ENCODE measurements around the gene ALG2. TPM values are rescaled to one million over a fixed set of nuclear protein-coding genes. Genes with fewer than 3 reads are reported as not detected.

ALG2 gene
- total and polyA plus RNA-seq, 2 experiments from 2014 or later = 31.5 to 39.7 TPM

- Mint-ChIP-seq H3K4me1 (peaks cover 14% of the 10 kb centered on the region), H3K27ac (no peak overlapping the region), H3K27me3 (ENCODE audit: insufficient read depth, low read depth, poor library complexity) (peaks cover 3% of the 10 kb centered on the region), H3K36me3 (ENCODE audit: low read depth) (no peaks in the 10 kb centered on the region), H3K4me3 (no peak overlapping the region), H3K9me3 (no peaks in the 10 kb centered on the region)
- no peak overlapping the region for H3K27ac ChIP-seq (ENCODE audit: low read depth)
- TF ChIP-seq EZH2 (IDR thresholded peaks at IDR 0.05; ENCODE audit: low read depth, unreplicated experiment) = no peak
- TF ChIP-seq EZH2phosphoT487 (IDR thresholded peaks at IDR 0.05; ENCODE audit: unreplicated experiment) = no peak
- TF ChIP-seq ZNF462 (CRISPR knock-in tag; IDR thresholded peaks at IDR 0.05) = no peak
- TF ChIP-seq CREB1 (CRISPR knock-in tag; IDR thresholded peaks at IDR 0.05; ENCODE audit: low read depth) = no peak
- no peak for TF ChIP-seq STAT1 (IDR thresholded peaks at IDR 0.05; ENCODE audit: unreplicated experiment)
- no peak for TF ChIP-seq ZNF114 (CRISPR knock-in tag; IDR thresholded peaks at IDR 0.05)
- no peak for TF ChIP-seq POLR2AphosphoS5 (IDR thresholded peaks at IDR 0.05; ENCODE audit: low read depth)
- TF ChIP-seq CTCF (conservative IDR thresholded peaks at IDR 0.05; ENCODE audit: low read depth in 2 of 2) = no peak
- no peak for TF ChIP-seq JUNB (IDR thresholded peaks at IDR 0.05; ENCODE audit: unreplicated experiment)
- TF ChIP-seq NANOG (IDR thresholded peaks at IDR 0.05; ENCODE audit: borderline replicate concordance) = no peak
- TF ChIP-seq ETS1 (IDR thresholded peaks at IDR 0.05) = no peak
- no peak for TF ChIP-seq ZNF331 (CRISPR knock-in tag; IDR thresholded peaks at IDR 0.05; ENCODE audit: low read depth)
- TF ChIP-seq REST (IDR thresholded peaks at IDR 0.05; ENCODE audit: unreplicated experiment) = no peak
- no peaks in the 10 kb centered on the region for H3K36me3 ChIP-seq (ENCODE audit: insufficient read depth)
- no peaks in the 10 kb centered on the region for H4K20me1 ChIP-seq (replicated peaks; ENCODE audit: insufficient read depth)
- no peaks in the 10 kb centered on the region for H3K9me2 ChIP-seq (ENCODE audit: insufficient read depth)
- peaks cover 13% of the 10 kb centered on the region for H3K4me1 ChIP-seq (ENCODE audit: insufficient read depth)
- H3F3A ChIP-seq (replicated peaks; ENCODE audit: low read depth) = no peaks in the 10 kb centered on the region
- H2AFZ ChIP-seq = peak overlapping the region; percentile 97; the same call in 1 of the 2 replicates
- DNase-seq (ENCODE audit: low spot score) (no peak), ATAC-seq (peak; percentile 40)
- H3K4me2 ChIP-seq = no peak overlapping the region
- H3K79me2 ChIP-seq (replicated peaks; ENCODE audit: insufficient read depth) = no peaks in the 10 kb centered on the region
- no peak overlapping the region for H3K4me3 ChIP-seq
- no peaks in the 10 kb centered on the region for H3K27me3 ChIP-seq (ENCODE audit: insufficient read depth)
Observed at GRCh38 chr9:99184110-99184474, 37.6 kb downstream of the ALG2 start.
